Measurements from ENCODE around the gene NELFB.

DNA sequence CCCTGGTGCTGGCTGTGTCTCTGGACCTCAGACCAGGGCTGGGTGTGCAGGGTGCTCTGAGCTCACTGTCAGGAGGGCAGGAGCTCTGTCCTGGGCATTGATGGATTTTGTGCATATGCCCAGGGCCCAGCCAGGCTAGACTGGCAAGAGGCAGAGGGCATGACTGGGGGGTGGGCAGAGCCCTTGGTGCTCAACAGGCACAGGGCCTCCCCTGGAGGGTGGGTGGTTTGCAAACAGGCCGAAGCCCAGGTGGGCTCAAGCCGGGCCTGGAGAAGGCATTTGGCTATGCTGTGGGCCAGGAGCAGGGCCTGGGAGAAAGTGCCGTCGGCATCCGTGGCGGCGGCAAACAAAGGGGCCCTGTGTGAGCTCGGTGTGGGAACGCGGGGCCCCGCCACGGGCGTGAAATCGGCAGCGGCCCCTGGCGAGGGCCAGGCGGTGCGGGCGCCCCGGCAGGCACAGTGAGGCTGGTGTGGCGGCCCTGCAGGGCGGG, 48.8 kb downstream of the NELFB start:
- TF ChIP-seq, protein P1, sequence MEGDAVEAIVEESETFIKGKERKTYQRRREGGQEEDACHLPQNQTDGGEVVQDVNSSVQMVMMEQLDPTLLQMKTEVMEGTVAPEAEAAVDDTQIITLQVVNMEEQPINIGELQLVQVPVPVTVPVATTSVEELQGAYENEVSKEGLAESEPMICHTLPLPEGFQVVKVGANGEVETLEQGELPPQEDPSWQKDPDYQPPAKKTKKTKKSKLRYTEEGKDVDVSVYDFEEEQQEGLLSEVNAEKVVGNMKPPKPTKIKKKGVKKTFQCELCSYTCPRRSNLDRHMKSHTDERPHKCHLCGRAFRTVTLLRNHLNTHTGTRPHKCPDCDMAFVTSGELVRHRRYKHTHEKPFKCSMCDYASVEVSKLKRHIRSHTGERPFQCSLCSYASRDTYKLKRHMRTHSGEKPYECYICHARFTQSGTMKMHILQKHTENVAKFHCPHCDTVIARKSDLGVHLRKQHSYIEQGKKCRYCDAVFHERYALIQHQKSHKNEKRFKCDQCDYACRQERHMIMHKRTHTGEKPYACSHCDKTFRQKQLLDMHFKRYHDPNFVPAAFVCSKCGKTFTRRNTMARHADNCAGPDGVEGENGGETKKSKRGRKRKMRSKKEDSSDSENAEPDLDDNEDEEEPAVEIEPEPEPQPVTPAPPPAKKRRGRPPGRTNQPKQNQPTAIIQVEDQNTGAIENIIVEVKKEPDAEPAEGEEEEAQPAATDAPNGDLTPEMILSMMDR (optimal IDR thresholded peaks at IDR 0.05 in 1 of 3, IDR thresholded peaks at IDR 0.05 in 1 of 3, conservative IDR thresholded peaks at IDR 0.05 in 1 of 3; ENCODE audit: extremely low read depth in 1 of 3, insufficient read depth in 2 of 3, low read length in 3 of 3): no peak
- TF ChIP-seq EZH2 (IDR thresholded peaks at IDR 0.05; ENCODE audit: low read length): no peak
